Measurements from ENCODE around the gene IL1RAP. TPM values are rescaled to one million over a fixed set of nuclear protein-coding genes. Genes with fewer than 3 reads are reported as not detected.
"Not testable (repeated sequence)": the region's sequence is repeated elsewhere in the genome, so short reads cannot be mapped to it uniquely, and the experiment has no call there.

IL1RAP gene
- total and polyA plus RNA-seq, 7 experiments from 2014 or later: 5.9 to 29.0 (median 12.1) TPM

GRCh38 chr3:190673148-190673547 lies 159.3 kb downstream of the IL1RAP start:
- Mint-ChIP-seq H3K27me3 (peaks cover 0 to 10% (median 2%) of the 10 kb centered on the region in 5 donors), H3K9me3 (peaks cover 0 to 3% (median 2%) of the 10 kb centered on the region in 11 donors), H3K4me3 (no peak overlapping the region), H3K4me1 (no peaks in the 10 kb centered on the region), H3K36me3 (no peaks in the 10 kb centered on the region), H3K27ac (no peak overlapping the region)
- Histone ChIP-seq H3K4me1 (ENCODE audit: control insufficient read depth in 2 of 2, insufficient read depth in 2 of 2, low read length in 2 of 2) (no peaks in the 10 kb centered on the region), H3K9me3 (ENCODE audit: control insufficient read depth in 2 of 3, low read length in 3 of 3) (no peaks in the 10 kb centered on the region), H3K27me3 (ENCODE audit: control insufficient read depth in 2 of 2, insufficient read depth in 2 of 2, low read length in 2 of 2) (no peaks in the 10 kb centered on the region), H3K4me3 (ENCODE audit: low read length) (no peak overlapping the region), H3K36me3 (ENCODE audit: control insufficient read depth in 2 of 3, insufficient read depth in 3 of 3, low read length in 3 of 3) (no peaks in the 10 kb centered on the region), H3K27ac (ENCODE audit: low read depth, low read length) (no peak overlapping the region)
- POLR2A ChIA-PET: no interaction called here
- DNase-seq: no peak
- ATAC-seq: no peak
- CTCF ChIA-PET: no interaction called here
- intact Hi-C loops (cut with micrococcal nuclease): no loop called here

- Mint-ChIP-seq H3K27me3 (peaks cover 0 to 13% (median 7%) of the 10 kb centered on the region in 5 donors), H3K4me1 (no peaks in the 10 kb centered on the region), H3K4me3 (no peak overlapping the region), H3K9me3 (peaks cover 0 to 12% (median 6%) of the 10 kb centered on the region in 11 donors), H3K27ac (no peak overlapping the region), H3K36me3 (no peaks in the 10 kb centered on the region)
- H3K4me1 ChIP-seq (ENCODE audit: control insufficient read depth in 2 of 2, insufficient read depth in 2 of 2, low read length in 2 of 2): no peaks in the 10 kb centered on the region
- no peak overlapping the region for H3K4me3 ChIP-seq (ENCODE audit: low read length)
- no peaks in the 10 kb centered on the region for H3K36me3 ChIP-seq (ENCODE audit: control insufficient read depth in 2 of 3, insufficient read depth in 3 of 3, low read length in 3 of 3)
- no peak for ATAC-seq
- no peak overlapping the region for H3K27ac ChIP-seq (ENCODE audit: low read depth, low read length)
- no peak for DNase-seq
- no peaks in the 10 kb centered on the region for H3K9me3 ChIP-seq (ENCODE audit: control insufficient read depth in 2 of 3, low read length in 3 of 3)
- CTCF ChIA-PET: no interaction called here
- POLR2A ChIA-PET: no interaction called here
- intact Hi-C loops (cut with micrococcal nuclease): no loop called here
- H3K27me3 ChIP-seq (ENCODE audit: control insufficient read depth in 2 of 2, insufficient read depth in 2 of 2, low read length in 2 of 2): no peaks in the 10 kb centered on the region
Observed at GRCh38 chr3:190676481-190676880, 162.6 kb downstream of the IL1RAP start.

- Histone ChIP-seq H3K27me3 (ENCODE audit: control insufficient read depth in 2 of 2, insufficient read depth in 2 of 2, low read length in 2 of 2) (no peaks in the 10 kb centered on the region), H3K9me3 (ENCODE audit: control insufficient read depth in 2 of 3, low read length in 3 of 3) (no peaks in the 10 kb centered on the region), H3K4me1 (ENCODE audit: control insufficient read depth in 2 of 2, insufficient read depth in 2 of 2, low read length in 2 of 2) (no peaks in the 10 kb centered on the region), H3K27ac (ENCODE audit: low read depth, low read length) (no peak overlapping the region), H3K4me3 (ENCODE audit: low read length) (no peak overlapping the region), H3K36me3 (ENCODE audit: control insufficient read depth in 2 of 3, insufficient read depth in 3 of 3, low read length in 3 of 3) (no peaks in the 10 kb centered on the region)
- no peak overlapping the region for H3K27ac Mint-ChIP-seq
- H3K4me1 Mint-ChIP-seq: no peaks in the 10 kb centered on the region
- CTCF ChIA-PET: no interaction called here
- no peak for ATAC-seq
- intact Hi-C loops (cut with micrococcal nuclease): no loop called here
- H3K27me3 Mint-ChIP-seq: peaks cover 0 to 13% (median 8%) of the 10 kb centered on the region in 5 donors
- no peak overlapping the region for H3K4me3 Mint-ChIP-seq
- H3K36me3 Mint-ChIP-seq: no peaks in the 10 kb centered on the region
- peaks cover 0 to 12% (median 6%) of the 10 kb centered on the region in 11 donors for H3K9me3 Mint-ChIP-seq
- POLR2A ChIA-PET: no interaction called here
- DNase-seq: no peak
Observed at GRCh38 chr3:190677001-190677400, 163.1 kb downstream of the IL1RAP start.

- H3K27ac Mint-ChIP-seq; H3K4me1 ChIP-seq (ENCODE audit: control insufficient read depth in 2 of 2, insufficient read depth in 2 of 2, low read length in 2 of 2); H3K4me3 Mint-ChIP-seq; DNase-seq; ATAC-seq; CTCF ChIA-PET; intact Hi-C loops (cut with micrococcal nuclease); H3K27me3 ChIP-seq (ENCODE audit: control insufficient read depth in 2 of 2, insufficient read depth in 2 of 2, low read length in 2 of 2); H3K9me3 ChIP-seq (ENCODE audit: control insufficient read depth in 2 of 3, low read length in 3 of 3); H3K4me3 ChIP-seq (ENCODE audit: low read length); H3K36me3 Mint-ChIP-seq; POLR2A ChIA-PET; H3K27ac ChIP-seq (ENCODE audit: low read depth, low read length); H3K4me1 Mint-ChIP-seq; H3K36me3 ChIP-seq (ENCODE audit: control insufficient read depth in 2 of 3, insufficient read depth in 3 of 3, low read length in 3 of 3): not testable (repeated sequence)
- peaks cover 0 to 13% (median 8%) of the 10 kb centered on the region in 5 donors for H3K27me3 Mint-ChIP-seq
- peaks cover 0 to 12% (median 6%) of the 10 kb centered on the region in 11 donors for H3K9me3 Mint-ChIP-seq
Observed at GRCh38 chr3:190677868-190678267, 164.0 kb downstream of the IL1RAP start.

- Histone ChIP-seq H3K27ac (ENCODE audit: low read depth, low read length) (no peak overlapping the region), H3K27me3 (ENCODE audit: control insufficient read depth in 2 of 2, insufficient read depth in 2 of 2, low read length in 2 of 2) (no peaks in the 10 kb centered on the region), H3K4me1 (ENCODE audit: control insufficient read depth in 2 of 2, insufficient read depth in 2 of 2, low read length in 2 of 2) (no peaks in the 10 kb centered on the region), H3K4me3 (ENCODE audit: low read length) (no peak overlapping the region), H3K36me3 (ENCODE audit: control insufficient read depth in 2 of 3, insufficient read depth in 3 of 3, low read length in 3 of 3) (no peaks in the 10 kb centered on the region), H3K9me3 (ENCODE audit: control insufficient read depth in 2 of 3, low read length in 3 of 3) (no peaks in the 10 kb centered on the region)
- no peak overlapping the region for H3K4me3 Mint-ChIP-seq
- no peak overlapping the region for H3K27ac Mint-ChIP-seq
- ATAC-seq: no peak
- no peaks in the 10 kb centered on the region for H3K36me3 Mint-ChIP-seq
- intact Hi-C loops (cut with micrococcal nuclease): no loop called here
- H3K9me3 Mint-ChIP-seq: peaks cover 1 to 12% (median 6%) of the 10 kb centered on the region in 11 donors
- ChIA-PET CTCF (no interaction called here), POLR2A (no interaction called here)
- H3K27me3 Mint-ChIP-seq: peaks cover under 1 to 15% (median 8%) of the 10 kb centered on the region in 5 donors
- H3K4me1 Mint-ChIP-seq: peaks cover 0 to under 1% (median 0%) of the 10 kb centered on the region in 7 donors
- DNase-seq: no peak
Observed at GRCh38 chr3:190680691-190681090, 166.8 kb downstream of the IL1RAP start.

DNA sequence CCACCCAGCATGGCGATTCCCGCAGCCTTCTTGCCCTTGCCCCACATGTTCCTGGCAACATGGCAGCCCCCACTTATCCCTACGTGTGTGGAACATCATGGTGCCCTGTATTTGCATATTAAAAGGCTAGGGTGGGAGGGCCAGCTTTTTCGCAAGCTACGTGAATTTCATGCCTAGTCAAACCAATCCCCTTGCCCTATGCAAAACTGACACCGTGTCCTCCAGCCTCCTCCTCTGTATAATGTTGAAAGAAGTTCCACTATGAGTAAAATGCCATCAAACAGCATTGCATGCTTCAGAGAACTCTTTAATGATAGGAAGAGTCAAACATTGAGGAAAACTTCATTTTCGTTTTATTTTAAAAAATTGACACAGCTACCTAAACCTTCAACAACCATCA lies 170.9 kb downstream of the IL1RAP start:
- Histone ChIP-seq H3K27ac (ENCODE audit: low read depth, low read length) (no peak overlapping the region), H3K4me3 (ENCODE audit: low read length) (no peak overlapping the region), H3K36me3 (ENCODE audit: control insufficient read depth in 2 of 3, insufficient read depth in 3 of 3, low read length in 3 of 3) (no peaks in the 10 kb centered on the region), H3K27me3 (ENCODE audit: control insufficient read depth in 2 of 2, insufficient read depth in 2 of 2, low read length in 2 of 2) (no peaks in the 10 kb centered on the region), H3K9me3 (ENCODE audit: control insufficient read depth in 2 of 3, low read length in 3 of 3) (no peaks in the 10 kb centered on the region), H3K4me1 (ENCODE audit: control insufficient read depth in 2 of 2, insufficient read depth in 2 of 2, low read length in 2 of 2) (no peaks in the 10 kb centered on the region)
- H3K4me3 Mint-ChIP-seq: no peak overlapping the region
- H3K36me3 Mint-ChIP-seq: peaks cover 0 to 5% (median 0%) of the 10 kb centered on the region in 5 donors
- ChIA-PET POLR2A (no interaction called here), CTCF (no interaction called here)
- H3K4me1 Mint-ChIP-seq: peaks cover 0 to 2% (median 0%) of the 10 kb centered on the region in 7 donors
- peaks cover 0 to 22% (median 13%) of the 10 kb centered on the region in 5 donors for H3K27me3 Mint-ChIP-seq
- ATAC-seq (no peak), DNase-seq (no peak)
- H3K9me3 Mint-ChIP-seq: peaks cover 0 to 13% (median 6%) of the 10 kb centered on the region in 11 donors
- no peak overlapping the region for H3K27ac Mint-ChIP-seq
- intact Hi-C loops (cut with micrococcal nuclease): no loop called here

GRCh38 chr3:190686011-190686410 lies 172.1 kb downstream of the IL1RAP start:
- peaks cover 0 to 5% (median 0%) of the 10 kb centered on the region in 5 donors for H3K36me3 Mint-ChIP-seq
- Histone ChIP-seq H3K27ac (ENCODE audit: low read depth, low read length) (no peak overlapping the region), H3K4me1 (ENCODE audit: control insufficient read depth in 2 of 2, insufficient read depth in 2 of 2, low read length in 2 of 2) (no peaks in the 10 kb centered on the region), H3K9me3 (ENCODE audit: control insufficient read depth in 2 of 3, low read length in 3 of 3) (no peaks in the 10 kb centered on the region), H3K36me3 (ENCODE audit: control insufficient read depth in 2 of 3, insufficient read depth in 3 of 3, low read length in 3 of 3) (no peaks in the 10 kb centered on the region), H3K27me3 (ENCODE audit: control insufficient read depth in 2 of 2, insufficient read depth in 2 of 2, low read length in 2 of 2) (no peaks in the 10 kb centered on the region), H3K4me3 (ENCODE audit: low read length) (no peak overlapping the region)
- POLR2A ChIA-PET: no interaction called here
- intact Hi-C loops (cut with micrococcal nuclease): no loop called here
- CTCF ChIA-PET: no interaction called here
- ATAC-seq (no peak), DNase-seq (no peak)
- H3K27ac Mint-ChIP-seq: no peak overlapping the region
- peaks cover 0 to 2% (median 0%) of the 10 kb centered on the region in 7 donors for H3K4me1 Mint-ChIP-seq
- H3K4me3 Mint-ChIP-seq: no peak overlapping the region
- peaks cover 0 to 13% (median 6%) of the 10 kb centered on the region in 11 donors for H3K9me3 Mint-ChIP-seq
- peaks cover 4 to 23% (median 13%) of the 10 kb centered on the region in 5 donors for H3K27me3 Mint-ChIP-seq

Measured in naive thymus-derived CD4-positive, alpha-beta T cell (primary cell).